ENCODE data around the gene TYROBP. TPM values are rescaled to one million over a fixed set of nuclear protein-coding genes. Genes with fewer than 3 reads are reported as not detected.
A peak's percentile ranks its signal among the peaks of the same experiment; 100 is the strongest.
"Not testable (repeated sequence)": the region's sequence is repeated elsewhere in the genome, so short reads cannot be mapped to it uniquely, and the experiment has no call there.

TYROBP gene
- 367 TPM for total RNA-seq
- long read RNA-seq, transcript TYROBP-209 (5 exons, 415 nt) = minor isoform, 10 of 151 reads
- long read RNA-seq, transcript TYROBP-207 (5 exons, 570 nt) = minor isoform, 8 of 151 reads
- long read RNA-seq, transcript TYROBP-201 (5 exons, 568 nt) = major isoform, 63 of 151 reads
- long read RNA-seq, partial matches to known transcripts = 56 of 151 reads
- long read RNA-seq, other reads (novel, unspliced or antisense) = 13 of 151 reads

DNA sequence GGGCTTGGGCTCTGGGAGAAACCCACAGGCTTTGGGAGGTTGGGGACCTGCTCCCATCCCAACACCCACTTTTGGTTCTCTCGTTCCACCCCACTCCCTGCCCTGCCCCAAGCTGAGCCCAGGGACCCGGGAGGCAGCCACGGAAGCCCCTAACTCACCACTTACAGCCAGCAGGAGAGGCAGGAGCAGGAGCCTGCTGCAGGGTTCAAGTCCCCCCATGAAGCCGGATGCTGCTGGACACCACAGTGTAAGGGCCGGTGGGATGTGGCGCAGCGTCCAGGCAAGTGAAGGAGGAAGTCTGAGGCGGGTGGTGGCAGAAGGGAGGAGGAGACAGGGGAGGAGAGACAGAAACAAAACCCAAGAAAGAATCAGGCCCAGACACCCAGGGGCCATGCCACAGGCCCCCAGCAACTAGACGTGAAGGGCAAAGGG is at the start of gene TYROBP:
Gene TYROBP (minus strand): TSS at position 286 of the 432 bp plus-strand sequence. CDS start 67 bp downstream, at position 219.
- intact Hi-C loops (cut with DNase I) = no loop called here
- ATAC-seq = peak; percentile 60
- DNase-seq = peak; percentile 81
- Histone ChIP-seq H3K27me3 (no peaks in the 10 kb centered on the region), H3K27ac (peak within 1 kb of the TSS; percentile 65), H3K9me3 (no peaks in the 10 kb centered on the region), H3K4me1 (peaks cover 18% of the 10 kb centered on the region), H3K36me3 (no peaks in the 10 kb centered on the region), H3K4me3 (peak within 1 kb of the TSS; percentile 41)
- TF ChIP-seq, protein P1, sequence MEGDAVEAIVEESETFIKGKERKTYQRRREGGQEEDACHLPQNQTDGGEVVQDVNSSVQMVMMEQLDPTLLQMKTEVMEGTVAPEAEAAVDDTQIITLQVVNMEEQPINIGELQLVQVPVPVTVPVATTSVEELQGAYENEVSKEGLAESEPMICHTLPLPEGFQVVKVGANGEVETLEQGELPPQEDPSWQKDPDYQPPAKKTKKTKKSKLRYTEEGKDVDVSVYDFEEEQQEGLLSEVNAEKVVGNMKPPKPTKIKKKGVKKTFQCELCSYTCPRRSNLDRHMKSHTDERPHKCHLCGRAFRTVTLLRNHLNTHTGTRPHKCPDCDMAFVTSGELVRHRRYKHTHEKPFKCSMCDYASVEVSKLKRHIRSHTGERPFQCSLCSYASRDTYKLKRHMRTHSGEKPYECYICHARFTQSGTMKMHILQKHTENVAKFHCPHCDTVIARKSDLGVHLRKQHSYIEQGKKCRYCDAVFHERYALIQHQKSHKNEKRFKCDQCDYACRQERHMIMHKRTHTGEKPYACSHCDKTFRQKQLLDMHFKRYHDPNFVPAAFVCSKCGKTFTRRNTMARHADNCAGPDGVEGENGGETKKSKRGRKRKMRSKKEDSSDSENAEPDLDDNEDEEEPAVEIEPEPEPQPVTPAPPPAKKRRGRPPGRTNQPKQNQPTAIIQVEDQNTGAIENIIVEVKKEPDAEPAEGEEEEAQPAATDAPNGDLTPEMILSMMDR (IDR thresholded peaks at IDR 0.05) = no peak

GRCh38 chr19:35957411-35957810 is 49.3 kb upstream of the TYROBP start:
- H3K27ac ChIP-seq; H3K9me3 ChIP-seq; intact Hi-C loops (cut with DNase I); DNase-seq; H3K36me3 ChIP-seq; H3K4me3 ChIP-seq; ATAC-seq: not testable (repeated sequence)
- H3K27me3 ChIP-seq = peaks cover 32% of the 10 kb centered on the region
- H3K4me1 ChIP-seq = peaks cover 12% of the 10 kb centered on the region

- intact Hi-C loops (cut with DNase I) = no loop called here
- H3K27ac ChIP-seq = no peak overlapping the region
- DNase-seq = no peak
- H3K27me3 ChIP-seq = peaks cover 23% of the 10 kb centered on the region
- TF ChIP-seq, protein P1 (IDR thresholded peaks at IDR 0.05) = no peak
- H3K9me3 ChIP-seq = no peaks in the 10 kb centered on the region
- peaks cover 12% of the 10 kb centered on the region for H3K4me1 ChIP-seq
- ATAC-seq = no peak
- no peak overlapping the region for H3K4me3 ChIP-seq
- no peaks in the 10 kb centered on the region for H3K36me3 ChIP-seq
These were observed 48.0 kb upstream of the TYROBP start for GRCh38 chr19:35955881-35956634.

- Histone ChIP-seq H3K4me1 (peaks cover 4% of the 10 kb centered on the region), H3K27ac (no peak overlapping the region), H3K36me3 (no peaks in the 10 kb centered on the region), H3K27me3 (no peaks in the 10 kb centered on the region), H3K4me3 (no peak overlapping the region), H3K9me3 (no peaks in the 10 kb centered on the region)
- TF ChIP-seq, protein P1 (IDR thresholded peaks at IDR 0.05) = no peak
- intact Hi-C loops (cut with DNase I) = no loop called here
- DNase-seq = no peak
- ATAC-seq = no peak
These were observed 41.0 kb upstream of the TYROBP start for GRCh38 chr19:35949131-35949530.

DNA sequence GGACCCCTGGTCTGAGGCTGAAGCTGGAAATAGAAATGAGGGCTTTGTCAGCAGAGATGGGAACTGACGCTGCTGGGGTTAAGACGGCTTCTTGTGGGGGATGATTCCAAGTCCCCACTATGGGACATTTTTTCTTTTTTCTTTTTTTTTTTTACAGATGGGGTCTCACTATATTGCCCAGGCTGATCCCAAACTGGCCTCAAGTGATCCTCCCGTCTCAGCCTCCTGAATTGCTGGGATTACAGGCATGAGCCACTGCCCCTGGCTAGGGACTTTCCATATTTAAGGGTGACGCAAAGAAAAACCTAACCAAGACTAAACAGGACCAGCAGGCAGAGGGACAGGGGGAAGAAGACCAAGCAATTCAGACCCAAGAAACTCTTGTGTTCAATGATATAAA is 38.1 kb upstream of the TYROBP start:
- DNase-seq (no peak), ATAC-seq (no peak)
- no peaks in the 10 kb centered on the region for H3K4me1 ChIP-seq
- H3K36me3 ChIP-seq = no peaks in the 10 kb centered on the region
- H3K27me3 ChIP-seq = no peaks in the 10 kb centered on the region
- TF ChIP-seq, protein P1 (IDR thresholded peaks at IDR 0.05) = no peak
- H3K4me3 ChIP-seq = no peak overlapping the region
- intact Hi-C loops (cut with DNase I) = no loop called here
- H3K9me3 ChIP-seq = no peaks in the 10 kb centered on the region
- no peak overlapping the region for H3K27ac ChIP-seq

DNA sequence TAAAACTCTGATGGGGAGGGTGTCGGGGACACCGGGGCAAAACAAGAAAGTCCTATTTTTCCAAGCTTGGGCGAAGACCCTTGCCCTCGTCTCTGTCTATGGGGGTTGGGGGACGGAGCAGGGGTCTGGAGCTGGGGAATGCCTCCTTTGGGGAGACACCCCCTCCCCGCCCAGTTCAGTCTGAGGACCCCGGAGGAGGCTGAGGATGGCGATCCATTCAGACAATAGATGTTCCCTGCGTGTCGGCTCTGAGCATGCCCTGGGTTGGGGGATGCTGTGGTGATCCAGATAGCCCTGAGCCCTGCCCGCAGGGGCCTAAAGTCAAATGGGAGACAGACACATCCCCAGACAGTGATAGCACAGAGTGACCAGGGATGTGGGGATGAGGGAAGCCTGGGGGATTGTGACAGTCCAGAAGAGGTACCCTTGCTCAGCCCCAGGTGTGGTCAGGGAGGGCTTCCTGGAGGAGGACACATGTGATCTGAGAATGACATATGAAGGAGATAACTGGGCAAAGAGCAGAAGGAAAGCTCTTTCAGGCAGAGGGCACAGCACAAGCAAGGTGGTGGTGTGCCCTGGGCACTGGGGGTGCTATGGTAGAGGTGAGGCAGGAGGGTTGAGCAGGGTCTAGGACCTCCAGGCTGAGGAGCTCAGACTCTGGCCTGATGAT is 37.2 kb upstream of the TYROBP start:
- Histone ChIP-seq H3K27me3 (no peaks in the 10 kb centered on the region), H3K9me3 (no peaks in the 10 kb centered on the region), H3K4me1 (no peaks in the 10 kb centered on the region), H3K36me3 (peaks cover 4% of the 10 kb centered on the region), H3K27ac (no peak overlapping the region), H3K4me3 (no peak overlapping the region)
- ATAC-seq (no peak), DNase-seq (no peak)
- TF ChIP-seq, protein P1 (IDR thresholded peaks at IDR 0.05) = no peak
- intact Hi-C loops (cut with DNase I) = no loop called here

Data from upper lobe of right lung (tissue), 1 donor.